ENCODE results near the gene FHL3.
"Not testable (repeated sequence)": the region's sequence is repeated elsewhere in the genome, so short reads cannot be mapped to it uniquely, and the experiment has no call there.

FHL3 gene

GRCh38 chr1:38034871-38035270 lies 29.6 kb upstream of the FHL3 start:
- no peak for DNase-seq

- not testable (repeated sequence) for DNase-seq
These were observed 27.7 kb upstream of the FHL3 start for GRCh38 chr1:38032992-38033391.

- no peak for DNase-seq
These were observed 26.2 kb upstream of the FHL3 start for GRCh38 chr1:38031513-38031866.

GRCh38 chr1:38030596-38031512 lies 25.5 kb upstream of the FHL3 start:
- DNase-seq: no peak

GRCh38 chr1:38029685-38030511 lies 24.6 kb upstream of the FHL3 start:
- DNase-seq: no peak

- DNase-seq: no peak
These were observed 23.9 kb upstream of the FHL3 start for GRCh38 chr1:38029081-38029681.

GRCh38 chr1:38028671-38029070 lies 23.4 kb upstream of the FHL3 start:
- DNase-seq: no peak

- DNase-seq: no peak
These were observed 22.8 kb upstream of the FHL3 start for GRCh38 chr1:38028105-38028591.

- DNase-seq: no peak
These were observed 22.1 kb upstream of the FHL3 start for GRCh38 chr1:38027201-38028104.

- DNase-seq: peak; percentile 21
These were observed 21.4 kb upstream of the FHL3 start for GRCh38 chr1:38026592-38027200.

- no peak for DNase-seq
These were observed 20.4 kb upstream of the FHL3 start for GRCh38 chr1:38025664-38026063.

- DNase-seq: no peak
These were observed 19.9 kb upstream of the FHL3 start for GRCh38 chr1:38025233-38025632.

- no peak for DNase-seq
These were observed 17.5 kb upstream of the FHL3 start for GRCh38 chr1:38022810-38023209.

GRCh38 chr1:38021969-38022368 lies 16.7 kb upstream of the FHL3 start:
- no peak for DNase-seq

GRCh38 chr1:38020396-38020795 lies 15.1 kb upstream of the FHL3 start:
- DNase-seq: no peak

GRCh38 chr1:38018864-38019343 lies 13.6 kb upstream of the FHL3 start:
- no peak for DNase-seq

GRCh38 chr1:38015978-38016725 lies 10.8 kb upstream of the FHL3 start:
- no peak for DNase-seq

- no peak for DNase-seq
These were observed 9.6 kb upstream of the FHL3 start for GRCh38 chr1:38014724-38015424.

GRCh38 chr1:38014171-38014570 lies 8.9 kb upstream of the FHL3 start:
- no peak for DNase-seq

GRCh38 chr1:38013227-38013622 lies 7.9 kb upstream of the FHL3 start:
- no peak for DNase-seq
